ENCODE results near the gene CACNA1C.

The CACNA1C gene

GRCh38 chr12:2231956-2232355 lies 179.2 kb downstream of the CACNA1C start:
- DNase-seq (ENCODE audit: low read depth in 2 of 2), result no peak

- no peak for DNase-seq (ENCODE audit: low read depth in 2 of 2)
Measured at GRCh38 chr12:2233034-2233433, 180.2 kb downstream of the CACNA1C start.

- no peak for DNase-seq (ENCODE audit: low read depth in 2 of 2)
Measured at GRCh38 chr12:2234091-2234490, 181.3 kb downstream of the CACNA1C start.

GRCh38 chr12:2234646-2235350 lies 182.0 kb downstream of the CACNA1C start:
- DNase-seq (ENCODE audit: low read depth in 2 of 2), result no peak

- no peak for DNase-seq (ENCODE audit: low read depth in 2 of 2)
Measured at GRCh38 chr12:2236506-2237294, 183.9 kb downstream of the CACNA1C start.

GRCh38 chr12:2238111-2238510 lies 185.3 kb downstream of the CACNA1C start:
- no peak for DNase-seq (ENCODE audit: low read depth in 2 of 2)

GRCh38 chr12:2239381-2239871 lies 186.6 kb downstream of the CACNA1C start:
- no peak for DNase-seq (ENCODE audit: low read depth in 2 of 2)

GRCh38 chr12:2240390-2240789 lies 187.6 kb downstream of the CACNA1C start:
- DNase-seq (ENCODE audit: low read depth in 2 of 2), result no peak

- DNase-seq (ENCODE audit: low read depth in 2 of 2), result no peak
Measured at GRCh38 chr12:2240984-2241383, 188.2 kb downstream of the CACNA1C start.

GRCh38 chr12:2242216-2242615 lies 189.4 kb downstream of the CACNA1C start:
- DNase-seq (ENCODE audit: low read depth in 2 of 2), result no peak

- no peak for DNase-seq (ENCODE audit: low read depth in 2 of 2)
Measured at GRCh38 chr12:2242816-2243215, 190.0 kb downstream of the CACNA1C start.

GRCh38 chr12:2243275-2243674 lies 190.5 kb downstream of the CACNA1C start:
- no peak for DNase-seq (ENCODE audit: low read depth in 2 of 2)

GRCh38 chr12:2244013-2244861 lies 191.4 kb downstream of the CACNA1C start:
- no peak for DNase-seq (ENCODE audit: low read depth in 2 of 2)

GRCh38 chr12:2246358-2246757 lies 193.6 kb downstream of the CACNA1C start:
- DNase-seq (ENCODE audit: low read depth in 2 of 2), result no peak

GRCh38 chr12:2247120-2247519 lies 194.3 kb downstream of the CACNA1C start:
- no peak for DNase-seq (ENCODE audit: low read depth in 2 of 2)

- no peak for DNase-seq (ENCODE audit: low read depth in 2 of 2)
Measured at GRCh38 chr12:2247596-2247995, 194.8 kb downstream of the CACNA1C start.

GRCh38 chr12:2248087-2248900 lies 195.5 kb downstream of the CACNA1C start:
- no peak for DNase-seq (ENCODE audit: low read depth in 2 of 2)

GRCh38 chr12:2248901-2249381 lies 196.2 kb downstream of the CACNA1C start:
- no peak for DNase-seq (ENCODE audit: low read depth in 2 of 2)

- no peak for DNase-seq (ENCODE audit: low read depth in 2 of 2)
Measured at GRCh38 chr12:2250797-2251196, 198.0 kb downstream of the CACNA1C start.

- DNase-seq (ENCODE audit: low read depth in 2 of 2), result no peak
Measured at GRCh38 chr12:2251526-2252209, 198.9 kb downstream of the CACNA1C start.

- no peak for DNase-seq (ENCODE audit: low read depth in 2 of 2)
Measured at GRCh38 chr12:2255311-2255710, 202.5 kb downstream of the CACNA1C start.
